ENCODE data around the gene CASZ1.

The CASZ1 gene

GRCh38 chr1:10624256-10625050 lies 172.0 kb downstream of the CASZ1 start:
- DNase-seq (ENCODE audit: low spot score), result no peak

GRCh38 chr1:10623686-10624145 lies 172.7 kb downstream of the CASZ1 start:
- DNase-seq (ENCODE audit: low spot score), result no peak

- no peak for DNase-seq (ENCODE audit: low spot score)
Observed at GRCh38 chr1:10622910-10623685, 173.3 kb downstream of the CASZ1 start.

- no peak for DNase-seq (ENCODE audit: low spot score)
Observed at GRCh38 chr1:10621906-10622305, 174.5 kb downstream of the CASZ1 start.

GRCh38 chr1:10620776-10621175 lies 175.7 kb downstream of the CASZ1 start:
- DNase-seq (ENCODE audit: low spot score), result no peak

GRCh38 chr1:10617931-10618885 lies 178.2 kb downstream of the CASZ1 start:
- DNase-seq (ENCODE audit: low spot score), result no peak

- no peak for DNase-seq (ENCODE audit: low spot score)
Observed at GRCh38 chr1:10617318-10617717, 179.1 kb downstream of the CASZ1 start.

GRCh38 chr1:10616696-10617095 lies 179.8 kb downstream of the CASZ1 start:
- no peak for DNase-seq (ENCODE audit: low spot score)

- no peak for DNase-seq (ENCODE audit: low spot score)
Observed at GRCh38 chr1:10615932-10616671, 180.3 kb downstream of the CASZ1 start.

GRCh38 chr1:10615332-10615731 lies 181.1 kb downstream of the CASZ1 start:
- no peak for DNase-seq (ENCODE audit: low spot score)

- DNase-seq (ENCODE audit: low spot score), result no peak
Observed at GRCh38 chr1:10614377-10615225, 181.8 kb downstream of the CASZ1 start.

- DNase-seq (ENCODE audit: low spot score), result no peak
Observed at GRCh38 chr1:10613861-10614260, 182.6 kb downstream of the CASZ1 start.

- DNase-seq (ENCODE audit: low spot score), result no peak
Observed at GRCh38 chr1:10613340-10613739, 183.1 kb downstream of the CASZ1 start.

- no peak for DNase-seq (ENCODE audit: low spot score)
Observed at GRCh38 chr1:10612436-10613160, 183.8 kb downstream of the CASZ1 start.

GRCh38 chr1:10610901-10611600 lies 185.4 kb downstream of the CASZ1 start:
- no peak for DNase-seq (ENCODE audit: low spot score)

GRCh38 chr1:10608690-10609089 lies 187.8 kb downstream of the CASZ1 start:
- DNase-seq (ENCODE audit: low spot score), result no peak

GRCh38 chr1:10607228-10607627 lies 189.2 kb downstream of the CASZ1 start:
- no peak for DNase-seq (ENCODE audit: low spot score)

GRCh38 chr1:10606064-10606463 lies 190.4 kb downstream of the CASZ1 start:
- DNase-seq (ENCODE audit: low spot score), result no peak

GRCh38 chr1:10604966-10605365 lies 191.5 kb downstream of the CASZ1 start:
- no peak for DNase-seq (ENCODE audit: low spot score)
